GM18505 (cell line): ENCODE results near the gene CRYBG2.
"Not testable (repeated sequence)": the region's sequence is repeated elsewhere in the genome, so short reads cannot be mapped to it uniquely, and the experiment has no call there.

Experiments
- ATAC-seq: cut with Tn5 transposase; IDR thresholded peaks from one replicate; pipeline ENCODE4 v1.9.1; 2021; ENCODE audit not compliant: unreplicated experiment
- POLR2A ChIP-seq: IDR thresholded peaks from 4 replicates; pipeline ENCODE4 v1.6.1; 2011; ENCODE audit warnings: borderline replicate concordance; ENCODE audit not compliant: insufficient read depth, insufficient read length; ENCODE audit errors: extremely low read depth

The CRYBG2 gene

GRCh38 chr1:26353976-26354820 lies at the start of gene CRYBG2:
CRYBG2 (minus strand) TSS chr1:26354130; CDS start chr1:26346657, 7,473 bp downstream.
- TF ChIP-seq POLR2A, result no peak
- ATAC-seq, result no peak

GRCh38 chr1:26403656-26404055 lies 49.7 kb upstream of the CRYBG2 start:
- no peak for TF ChIP-seq POLR2A
- no peak for ATAC-seq

GRCh38 chr1:26401891-26402290 lies 48.0 kb upstream of the CRYBG2 start:
- no peak for TF ChIP-seq POLR2A
- ATAC-seq, result no peak

- ATAC-seq, result no peak
- TF ChIP-seq POLR2A, result no peak
Measured at GRCh38 chr1:26399034-26399433, 45.1 kb upstream of the CRYBG2 start.

GRCh38 chr1:26395754-26396153 lies 41.8 kb upstream of the CRYBG2 start:
- no peak for TF ChIP-seq POLR2A
- no peak for ATAC-seq

GRCh38 chr1:26391450-26391849 lies 37.5 kb upstream of the CRYBG2 start:
- TF ChIP-seq POLR2A, result no peak
- no peak for ATAC-seq

GRCh38 chr1:26389604-26390247 lies 35.8 kb upstream of the CRYBG2 start:
- ATAC-seq, result no peak
- TF ChIP-seq POLR2A, result no peak

- no peak for TF ChIP-seq POLR2A
- ATAC-seq, result no peak
Measured at GRCh38 chr1:26388791-26389445, 35.0 kb upstream of the CRYBG2 start.

GRCh38 chr1:26387447-26387846 lies 33.5 kb upstream of the CRYBG2 start:
- no peak for TF ChIP-seq POLR2A
- no peak for ATAC-seq

- ATAC-seq, result not testable (repeated sequence)
Measured at GRCh38 chr1:26385063-26385462, 31.1 kb upstream of the CRYBG2 start.

- no peak for ATAC-seq
- no peak for TF ChIP-seq POLR2A
Measured at GRCh38 chr1:26384076-26384475, 30.1 kb upstream of the CRYBG2 start.

GRCh38 chr1:26378879-26379251 lies 24.9 kb upstream of the CRYBG2 start:
- no peak for ATAC-seq
- TF ChIP-seq POLR2A, result no peak

- ATAC-seq, result no peak
- no peak for TF ChIP-seq POLR2A
Measured at GRCh38 chr1:26378088-26378878, 24.4 kb upstream of the CRYBG2 start.
